Thoracic aorta (tissue), 2 donors: ENCODE data around the gene NSL1. TPM values are rescaled to one million over a fixed set of nuclear protein-coding genes. Genes with fewer than 3 reads are reported as not detected.

Source experiments
- ATAC-seq: fragments of 150-250 bp; one replicate; pipeline ENCODE4 v1.8.0; 2017; ENCODE audit warnings: low read depth; ENCODE audit not compliant: insufficient number of reproducible peaks, low FRiP score
- DNase-seq: peaks from one replicate; pipeline ENCODE4 v3.0.0-alpha.2; 2020; ENCODE audit warnings: low spot score
- H3K27ac ChIP-seq, 2 donors: fragments of 200-600 bp; sonication (generic); 1 replicate in 1 of 2; 2 replicates in 1 of 2; pipeline ENCODE4 v1.5.1; 2016; ENCODE audit warnings: mild to moderate bottlenecking in 2 of 2, moderate library complexity in 2 of 2
- H3K27me3 ChIP-seq: fragments of 200-600 bp; sonication (generic); replicated peaks from 2 replicates; pipeline ENCODE4 v1.6.0; 2016; ENCODE audit warnings: mild to moderate bottlenecking; ENCODE audit not compliant: insufficient read depth
- H3K36me3 ChIP-seq: fragments of 200-600 bp; sonication (generic); one replicate; pipeline ENCODE4 v1.5.1; 2016
- H3K4me1 ChIP-seq, 2 donors: fragments of 200-600 bp; sonication (generic); 1 replicate in 1 of 2; 2 replicates in 1 of 2; pipeline versions ENCODE4 v1.5.1 to v1.6.0; 2016; ENCODE audit warnings: low read depth in 2 of 2, mild to moderate bottlenecking in 1 of 2; ENCODE audit not compliant: control insufficient read depth in 1 of 2
- H3K4me3 ChIP-seq: fragments of 200-600 bp; sonication (generic); 2 replicates; pipeline ENCODE4 v1.5.1; 2016; ENCODE audit warnings: mild to moderate bottlenecking
- H3K9me3 ChIP-seq: fragments of 200-600 bp; sonication (generic); 2 replicates; pipeline ENCODE4 v1.5.1; 2016
- CTCF ChIP-seq: fragments of 200-600 bp; sonication (generic); IDR thresholded peaks from one replicate; pipeline ENCODE4 v1.5.1; 2019; ENCODE audit warnings: antibody characterized with exemption
- total RNA-seq, 2 donors: library from RNA; depleted of rRNA; stranded (reverse); fragments of >200 nt; gene quantifications; one replicate each; pipeline versions ENCODE4 v1.1.0 to v1.2.3, GENCODE V29; 2016

The NSL1 gene
- total RNA-seq, 2 donors from 2014 or later, result 43.2 to 44.3 TPM

GRCh38 chr1:212690816-212691403 is 100.7 kb downstream of the NSL1 start:
- Histone ChIP-seq H3K36me3 (peaks cover 2% of the 10 kb centered on the region), H3K9me3 (no peaks in the 10 kb centered on the region), H3K27me3 (no peaks in the 10 kb centered on the region), H3K4me1 (no peaks in the 10 kb centered on the region), H3K4me3 (no peak overlapping the region), H3K27ac (no peak overlapping the region)
- ATAC-seq (no peak), DNase-seq (no peak)
- TF ChIP-seq CTCF, result no peak

DNA sequence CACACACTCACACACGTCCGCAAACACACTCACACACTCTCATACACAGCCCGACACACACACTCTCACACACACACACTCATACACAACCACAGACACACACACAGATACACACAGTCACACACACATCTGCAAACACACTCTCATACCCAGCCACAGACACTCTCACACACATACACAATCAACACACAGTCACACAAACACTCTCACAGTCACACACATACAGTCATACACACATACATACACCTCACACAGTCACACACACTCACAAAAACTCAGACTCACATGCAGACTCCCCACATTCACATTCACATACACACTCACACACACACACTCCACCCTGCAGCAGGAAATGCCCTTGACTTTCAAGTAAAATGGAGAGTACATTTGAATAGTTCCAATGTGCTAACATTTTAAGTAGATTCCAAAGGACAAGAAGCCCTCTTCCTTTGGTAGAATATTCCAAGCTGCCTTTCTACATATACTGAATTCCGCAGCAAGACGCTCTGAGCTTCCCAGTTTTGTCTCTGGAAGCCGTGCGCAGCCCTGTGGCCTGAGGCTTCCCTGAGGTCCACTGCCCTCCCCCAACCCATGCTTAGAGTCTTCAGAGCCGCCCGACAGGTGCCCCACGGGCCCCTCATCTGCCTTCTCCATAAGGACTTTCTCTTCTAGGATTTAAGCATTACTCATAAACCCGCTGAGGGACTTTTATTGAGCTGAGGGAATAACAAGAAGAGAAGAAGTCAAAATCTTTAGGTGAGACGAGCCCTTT is 101.6 kb downstream of the NSL1 start:
- Histone ChIP-seq H3K27ac (no peak overlapping the region), H3K9me3 (no peaks in the 10 kb centered on the region), H3K4me1 (no peaks in the 10 kb centered on the region), H3K4me3 (no peak overlapping the region), H3K36me3 (peaks cover 2% of the 10 kb centered on the region), H3K27me3 (no peaks in the 10 kb centered on the region)
- DNase-seq, result no peak
- ATAC-seq, result no peak
- no peak for TF ChIP-seq CTCF

DNA sequence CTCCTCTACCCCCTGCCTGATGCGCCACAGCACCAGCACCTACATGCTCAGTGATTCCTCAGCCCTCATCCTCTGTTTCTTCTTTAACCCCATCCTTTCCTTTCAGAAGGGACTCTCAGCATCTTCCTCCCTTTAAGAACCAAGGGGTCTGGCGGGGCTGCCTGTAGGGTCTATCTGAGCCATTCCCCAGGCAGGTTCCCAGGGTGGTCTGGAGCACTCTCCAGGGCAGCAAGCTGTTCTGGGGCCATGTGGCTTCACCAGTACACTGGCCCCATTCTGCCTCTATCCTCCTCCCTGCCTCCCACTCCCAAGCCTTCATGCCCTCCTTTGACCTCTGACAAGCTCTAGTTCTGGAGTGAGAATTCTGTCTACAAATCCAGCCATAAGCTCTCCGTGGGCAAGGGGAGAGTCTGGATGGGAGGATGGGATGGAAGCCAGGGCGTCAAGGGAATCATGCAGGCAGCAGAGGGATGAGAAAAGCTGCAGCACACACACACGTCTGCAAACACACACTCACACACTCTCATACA is 102.3 kb downstream of the NSL1 start:
- no peak overlapping the region for H3K4me3 ChIP-seq
- ATAC-seq (no peak), DNase-seq (no peak)
- H3K36me3 ChIP-seq, result peaks cover 2% of the 10 kb centered on the region
- no peaks in the 10 kb centered on the region for H3K27me3 ChIP-seq
- no peaks in the 10 kb centered on the region for H3K9me3 ChIP-seq
- TF ChIP-seq CTCF, result no peak
- no peak overlapping the region for H3K27ac ChIP-seq
- no peaks in the 10 kb centered on the region for H3K4me1 ChIP-seq

- H3K27me3 ChIP-seq, result no peaks in the 10 kb centered on the region
- ATAC-seq (no peak), DNase-seq (no peak)
Observed at GRCh38 chr1:212688341-212689047, 103.1 kb downstream of the NSL1 start.

More at GRCh38 chr1:212688341-212689047, 103.1 kb downstream of the NSL1 start:
- Histone ChIP-seq H3K4me1 (no peaks in the 10 kb centered on the region), H3K36me3 (peaks cover 2% of the 10 kb centered on the region), H3K4me3 (no peak overlapping the region), H3K9me3 (no peaks in the 10 kb centered on the region), H3K27ac (no peak overlapping the region)
- no peak for TF ChIP-seq CTCF
